Right lobe of liver (tissue), 4 donors: ENCODE measurements around the gene HMGB4.

Source experiments
- POLR2A ChIP-seq: fragments of 450-650 bp; IDR thresholded peaks from one replicate; pipeline ENCODE4 v1.6.1; 2017; ENCODE audit warnings: antibody characterized with exemption, mild to moderate bottlenecking
- TF ChIP-seq, protein P1 (sequence below), 4 donors: fragments of 200-600 bp in 3 of 4; fragments of 450-650 bp in 1 of 4; IDR thresholded peaks; one replicate each; pipeline versions ENCODE4 v1.5.1 to v1.8.0; 2016 to 2022; ENCODE audit warnings: antibody characterized with exemption in 4 of 4, mild to moderate bottlenecking in 2 of 4
- donor health status: DM: no; HTN: no; CAD: no.
- donor health status: DM: no; HTN: no; CAD: no.
- donor health status: DM: no; HTN: yes; CAD: no.

DNA sequence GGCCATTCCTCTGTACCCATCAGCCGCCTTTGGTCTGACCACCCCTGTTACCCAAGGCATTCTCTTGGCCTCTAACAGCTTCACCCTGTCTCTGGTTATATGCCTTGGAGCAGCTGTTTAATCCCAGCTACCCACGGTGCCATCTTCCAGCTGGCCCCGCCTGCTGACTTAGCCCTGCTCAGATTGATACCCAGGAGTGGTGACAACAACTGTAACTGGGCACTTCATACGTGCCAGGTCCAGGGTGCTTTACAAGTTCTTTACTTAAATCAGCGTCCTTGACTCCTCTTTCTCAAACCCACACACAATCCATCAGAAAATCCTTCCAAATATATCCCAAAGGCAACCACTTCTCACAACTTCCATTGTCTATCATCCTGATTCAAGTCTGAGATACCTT, 37.2 kb upstream of the HMGB4 start:
- TF ChIP-seq, protein P1, sequence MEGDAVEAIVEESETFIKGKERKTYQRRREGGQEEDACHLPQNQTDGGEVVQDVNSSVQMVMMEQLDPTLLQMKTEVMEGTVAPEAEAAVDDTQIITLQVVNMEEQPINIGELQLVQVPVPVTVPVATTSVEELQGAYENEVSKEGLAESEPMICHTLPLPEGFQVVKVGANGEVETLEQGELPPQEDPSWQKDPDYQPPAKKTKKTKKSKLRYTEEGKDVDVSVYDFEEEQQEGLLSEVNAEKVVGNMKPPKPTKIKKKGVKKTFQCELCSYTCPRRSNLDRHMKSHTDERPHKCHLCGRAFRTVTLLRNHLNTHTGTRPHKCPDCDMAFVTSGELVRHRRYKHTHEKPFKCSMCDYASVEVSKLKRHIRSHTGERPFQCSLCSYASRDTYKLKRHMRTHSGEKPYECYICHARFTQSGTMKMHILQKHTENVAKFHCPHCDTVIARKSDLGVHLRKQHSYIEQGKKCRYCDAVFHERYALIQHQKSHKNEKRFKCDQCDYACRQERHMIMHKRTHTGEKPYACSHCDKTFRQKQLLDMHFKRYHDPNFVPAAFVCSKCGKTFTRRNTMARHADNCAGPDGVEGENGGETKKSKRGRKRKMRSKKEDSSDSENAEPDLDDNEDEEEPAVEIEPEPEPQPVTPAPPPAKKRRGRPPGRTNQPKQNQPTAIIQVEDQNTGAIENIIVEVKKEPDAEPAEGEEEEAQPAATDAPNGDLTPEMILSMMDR (IDR thresholded peaks at IDR 0.05): no peak
- TF ChIP-seq POLR2A: no peak
